GM21529 (cell line): ENCODE data around the gene RASA3.
"Not testable (repeated sequence)": the region's sequence is repeated elsewhere in the genome, so short reads cannot be mapped to it uniquely, and the experiment has no call there.

Experiments
- ATAC-seq: cut with Tn5 transposase; IDR thresholded peaks from one replicate; pipeline ENCODE4 v1.9.1; 2021; ENCODE audit not compliant: unreplicated experiment

RASA3 gene

DNA sequence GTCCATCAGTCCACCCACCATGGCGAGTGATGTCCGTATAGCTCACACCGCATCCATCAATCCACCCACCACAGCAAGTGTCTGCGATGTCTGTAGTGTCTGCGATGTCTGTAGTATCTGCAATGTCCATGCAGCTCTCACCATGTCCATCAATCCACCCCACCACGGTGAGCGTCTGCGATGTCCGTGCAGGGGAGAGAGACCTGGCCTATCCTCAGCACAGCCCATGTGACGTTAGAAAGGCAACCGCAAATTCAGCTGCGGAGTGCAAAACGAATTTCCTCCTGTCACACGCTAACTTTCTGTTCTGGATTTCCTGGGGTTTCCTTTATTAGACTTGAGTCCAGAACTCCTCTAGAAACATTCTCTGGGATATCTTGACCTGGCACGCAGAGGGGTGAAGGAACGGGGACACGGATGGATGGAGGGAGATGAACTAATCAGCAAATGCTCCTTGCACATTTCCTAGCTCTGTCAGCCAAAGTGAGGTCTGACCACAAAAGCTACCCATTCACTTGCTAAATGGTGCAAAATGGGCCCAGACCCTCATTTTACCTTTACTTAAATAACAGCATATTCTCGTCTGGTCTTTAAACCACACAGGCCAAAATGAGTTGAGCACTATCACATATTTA is 18.3 kb downstream of the RASA3 start:
- ATAC-seq = no peak

DNA sequence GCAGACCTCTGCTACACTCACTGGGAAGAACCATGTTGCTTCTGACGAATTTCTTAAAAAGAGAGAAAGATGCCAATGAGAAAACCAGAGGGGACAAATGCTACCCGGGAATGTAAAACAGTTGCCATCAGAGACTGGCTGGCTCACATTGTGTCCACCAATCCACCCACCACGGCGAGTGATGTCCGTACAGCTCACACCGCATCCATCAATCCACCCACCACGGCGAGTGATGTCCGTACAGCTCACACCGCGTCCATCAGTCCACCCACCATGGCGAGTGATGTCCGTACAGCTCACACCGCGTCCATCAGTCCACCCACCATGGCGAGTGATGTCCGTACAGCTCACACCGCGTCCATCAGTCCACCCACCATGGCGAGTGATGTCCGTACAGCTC is 19.0 kb downstream of the RASA3 start:
- ATAC-seq = not testable (repeated sequence)

- ATAC-seq = no peak
These were observed 19.5 kb downstream of the RASA3 start for GRCh38 chr13:114112826-114113322.

- no peak for ATAC-seq
These were observed 20.1 kb downstream of the RASA3 start for GRCh38 chr13:114112231-114112825.

GRCh38 chr13:114111577-114111976 is 20.8 kb downstream of the RASA3 start:
- ATAC-seq = no peak

DNA sequence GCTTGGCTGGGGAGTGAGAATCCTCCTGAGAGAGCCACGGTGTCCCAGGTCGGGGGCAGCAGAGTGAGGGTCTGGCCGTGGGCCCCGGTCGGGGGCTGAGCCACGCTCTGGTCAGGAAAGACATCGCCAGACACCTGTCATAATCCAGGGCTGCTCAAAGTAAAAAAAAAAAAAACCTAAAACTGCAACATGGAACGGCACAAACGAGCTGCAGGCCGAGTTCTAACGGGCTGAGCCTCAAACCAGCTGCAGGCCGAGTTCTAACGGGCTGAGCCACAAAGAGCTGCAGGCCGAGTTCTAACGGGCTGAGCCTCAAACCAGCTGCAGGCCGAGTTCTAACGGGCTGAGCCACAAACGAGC is 21.6 kb downstream of the RASA3 start:
- not testable (repeated sequence) for ATAC-seq

- peak; percentile 57 for ATAC-seq
These were observed 22.2 kb downstream of the RASA3 start for GRCh38 chr13:114110091-114110829.

DNA sequence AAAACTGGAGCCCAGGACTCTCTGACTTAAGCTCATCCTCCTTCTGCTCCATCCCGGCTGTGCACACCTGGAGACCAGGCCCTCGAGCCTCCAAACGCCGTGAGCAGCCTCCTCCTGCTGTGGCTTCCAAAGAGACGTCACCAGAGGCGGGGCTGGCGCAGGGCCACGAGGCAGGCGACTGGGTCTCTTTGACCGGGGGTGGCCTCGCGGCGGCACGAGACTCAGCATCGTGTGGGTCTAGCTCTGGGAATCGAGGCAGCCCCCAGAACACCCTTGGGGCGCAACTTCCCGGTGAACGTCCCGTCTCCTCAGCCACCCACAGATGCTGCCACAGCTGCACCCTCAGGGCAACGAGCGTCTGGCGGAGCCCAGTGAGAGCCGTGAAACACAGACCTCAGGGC is 22.8 kb downstream of the RASA3 start:
- ATAC-seq = no peak

DNA sequence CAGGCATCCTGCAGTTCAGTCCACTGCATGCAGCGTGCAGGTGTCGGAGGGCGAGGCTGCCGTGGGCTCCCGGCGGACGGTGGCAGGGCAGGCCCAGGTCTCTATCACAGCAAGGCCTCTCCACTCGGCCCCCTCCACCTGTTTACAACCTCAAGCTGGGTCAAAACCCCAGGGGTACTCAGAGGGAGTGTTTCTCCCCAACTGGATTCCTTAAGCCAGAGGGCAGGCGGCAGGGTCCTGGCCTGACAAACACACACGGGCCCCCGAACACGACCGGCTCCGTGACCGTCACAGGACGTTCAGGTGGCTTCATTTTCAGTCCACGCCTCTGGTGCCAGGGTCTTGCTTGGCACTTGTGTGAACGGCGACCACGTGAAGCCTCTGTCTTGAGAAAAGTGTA is 23.5 kb downstream of the RASA3 start:
- ATAC-seq = no peak

- ATAC-seq = no peak
These were observed 24.2 kb downstream of the RASA3 start for GRCh38 chr13:114108141-114108761.

GRCh38 chr13:114107686-114108081 is 24.7 kb downstream of the RASA3 start:
- ATAC-seq = no peak

GRCh38 chr13:114106991-114107685 is 25.3 kb downstream of the RASA3 start:
- no peak for ATAC-seq

DNA sequence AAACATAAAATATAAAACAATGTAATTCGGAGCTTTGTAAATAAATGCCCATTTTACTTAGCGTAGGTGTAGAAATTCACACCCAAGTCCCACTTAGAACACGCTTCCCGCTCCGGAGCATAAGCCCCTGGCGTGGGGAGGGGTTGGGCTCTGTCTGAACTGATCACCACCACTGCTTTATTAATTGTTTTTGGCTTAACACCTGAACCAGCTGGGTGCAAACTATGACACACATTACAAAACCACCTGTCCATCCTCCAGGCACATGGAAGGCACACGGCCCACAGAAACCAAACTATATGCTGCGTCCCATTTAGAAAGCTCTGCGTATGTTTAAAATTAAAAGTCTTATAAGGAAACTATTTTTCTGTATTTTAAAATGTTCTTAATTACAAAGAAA is 25.9 kb downstream of the RASA3 start:
- ATAC-seq = no peak

GRCh38 chr13:114105521-114106225 is 26.8 kb downstream of the RASA3 start:
- ATAC-seq = no peak

- ATAC-seq = no peak
These were observed 27.5 kb downstream of the RASA3 start for GRCh38 chr13:114104655-114105520.

GRCh38 chr13:114103801-114104654 is 28.4 kb downstream of the RASA3 start:
- ATAC-seq = no peak

- not testable (repeated sequence) for ATAC-seq
These were observed 29.2 kb downstream of the RASA3 start for GRCh38 chr13:114103289-114103621.

DNA sequence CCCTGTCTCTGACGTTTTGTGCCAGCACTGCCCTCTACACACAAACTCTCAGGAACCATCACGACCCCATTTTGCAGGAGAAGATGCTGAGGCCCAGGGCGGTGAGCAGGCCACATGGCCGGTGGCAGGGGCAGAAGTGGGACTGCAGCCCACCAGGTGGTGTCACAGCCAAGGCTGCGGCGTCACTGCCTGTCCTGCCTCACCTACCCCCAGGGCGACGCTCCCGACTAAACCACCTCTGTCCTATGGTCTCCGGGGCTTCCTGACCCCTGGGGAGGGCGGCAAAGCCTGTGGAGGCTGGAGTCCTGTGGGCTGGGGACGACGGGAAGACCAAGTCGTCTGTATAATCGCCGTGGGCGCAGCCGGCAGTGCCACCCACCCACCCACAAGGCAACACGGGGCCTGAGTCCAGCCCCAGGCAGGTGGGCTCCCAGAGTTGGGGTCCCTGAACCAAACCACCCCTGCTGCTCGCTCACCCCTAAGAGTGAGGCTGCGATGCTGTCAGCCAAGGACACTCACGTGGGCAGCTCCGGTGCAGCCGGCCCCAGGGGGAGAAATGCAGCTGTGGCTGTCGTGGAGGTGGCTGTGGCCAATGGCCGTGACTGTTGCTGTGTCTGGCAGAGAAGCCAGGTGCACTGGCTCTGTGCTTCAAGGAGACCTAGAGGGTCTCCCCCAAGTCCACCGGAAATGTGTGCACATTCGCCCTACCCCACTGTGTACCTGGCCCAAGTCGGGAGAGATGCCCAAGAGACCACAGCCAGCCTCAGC is 29.7 kb downstream of the RASA3 start:
- ATAC-seq = no peak
